Measurements from ENCODE around the gene LRRTM4. TPM values are rescaled to one million over a fixed set of nuclear protein-coding genes. Genes with fewer than 3 reads are reported as not detected.

LRRTM4 gene
- polyA plus RNA-seq, 4 donors: 0.33 to 2.5 (median 1.3) TPM

DNA sequence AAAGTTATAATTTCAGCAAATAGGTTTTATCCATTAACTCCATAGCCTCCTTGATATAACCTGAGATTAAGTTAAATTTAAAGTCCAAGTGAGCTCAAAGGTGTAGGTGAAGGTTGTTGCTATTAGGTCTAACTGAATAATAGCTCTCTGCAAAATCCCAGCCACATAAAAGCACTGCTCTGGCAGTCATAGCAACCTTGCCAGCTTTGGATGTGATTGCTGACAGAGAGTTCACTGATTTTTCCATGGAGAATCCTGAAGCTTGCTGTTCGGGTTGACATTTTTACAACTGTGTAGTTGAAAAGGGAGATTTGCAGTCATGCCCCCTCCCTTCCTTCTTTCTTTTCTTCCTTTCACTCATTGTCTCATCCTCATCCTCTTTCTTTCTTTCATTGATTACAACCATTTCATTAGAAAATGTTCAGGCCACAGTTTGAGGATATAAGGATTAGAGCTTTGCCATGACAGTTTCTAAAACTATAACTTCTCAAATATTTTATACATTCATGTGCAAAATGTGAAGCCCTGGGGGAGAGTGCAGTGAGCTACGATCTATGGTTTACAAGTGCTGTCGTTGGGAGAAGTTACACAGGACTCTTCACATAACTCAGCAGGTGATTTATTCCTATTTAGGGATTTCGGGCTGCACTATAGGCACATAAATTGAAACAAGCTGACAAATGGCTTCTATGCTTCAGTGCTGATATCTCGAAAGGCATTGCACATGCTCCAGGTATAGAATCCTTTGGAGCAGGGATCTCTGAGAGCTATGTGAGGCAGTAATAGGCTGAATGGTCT, 193.8 kb downstream of the LRRTM4 start:
- DNase-seq (ENCODE audit: low read depth in 4 of 4, low spot score in 3 of 4): no peak

DNA sequence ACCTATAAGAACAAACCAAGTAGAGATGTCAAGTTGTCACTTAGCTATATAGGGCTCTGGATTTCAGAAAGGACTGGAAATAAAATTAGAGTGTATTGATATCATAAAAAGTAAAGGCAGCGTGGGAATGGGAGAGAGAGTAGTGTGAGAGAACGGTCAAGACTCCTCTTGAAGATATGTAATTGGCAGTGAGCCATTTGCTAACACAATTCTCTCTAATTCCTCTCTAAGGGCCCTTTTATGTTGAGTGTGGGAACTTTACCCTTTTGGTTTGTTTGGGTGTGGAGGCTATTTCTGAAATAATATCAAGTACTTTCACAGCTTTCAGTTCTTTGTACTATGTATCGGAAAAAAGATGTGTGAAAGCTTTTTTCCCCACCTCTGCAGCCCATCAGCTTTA, 196.8 kb downstream of the LRRTM4 start:
- no peak for DNase-seq (ENCODE audit: low read depth in 4 of 4, low spot score in 3 of 4)

GRCh38 chr2:77322431-77322830, 199.7 kb downstream of the LRRTM4 start:
- DNase-seq (ENCODE audit: low read depth in 4 of 4, low spot score in 3 of 4): no peak

GRCh38 chr2:77314721-77315120, 207.5 kb downstream of the LRRTM4 start:
- no peak for DNase-seq (ENCODE audit: low read depth in 4 of 4, low spot score in 3 of 4)

DNA sequence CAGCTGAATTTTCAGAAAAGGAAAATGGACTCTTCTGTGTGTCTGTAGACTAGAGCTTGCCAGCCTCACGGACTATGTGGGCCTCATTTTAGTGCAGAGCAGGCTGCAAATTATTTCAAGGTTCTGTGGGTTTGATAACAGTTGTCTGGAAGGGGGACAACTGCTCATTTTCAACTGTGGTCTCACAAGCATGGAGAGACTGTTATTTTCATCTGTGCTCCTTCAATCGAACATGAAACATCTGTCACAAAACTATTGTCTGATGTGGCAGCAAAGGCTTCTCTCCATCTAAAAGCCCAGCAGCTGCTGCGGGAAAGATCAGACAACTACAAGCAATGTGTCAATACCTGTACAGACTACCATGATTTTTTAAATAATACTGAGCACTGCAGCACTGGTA, 211.8 kb downstream of the LRRTM4 start:
- DNase-seq (ENCODE audit: low read depth in 4 of 4, low spot score in 3 of 4): no peak

- no peak for DNase-seq (ENCODE audit: low read depth in 4 of 4, low spot score in 3 of 4)
Measured at GRCh38 chr2:77309725-77310124, 212.5 kb downstream of the LRRTM4 start.

DNA sequence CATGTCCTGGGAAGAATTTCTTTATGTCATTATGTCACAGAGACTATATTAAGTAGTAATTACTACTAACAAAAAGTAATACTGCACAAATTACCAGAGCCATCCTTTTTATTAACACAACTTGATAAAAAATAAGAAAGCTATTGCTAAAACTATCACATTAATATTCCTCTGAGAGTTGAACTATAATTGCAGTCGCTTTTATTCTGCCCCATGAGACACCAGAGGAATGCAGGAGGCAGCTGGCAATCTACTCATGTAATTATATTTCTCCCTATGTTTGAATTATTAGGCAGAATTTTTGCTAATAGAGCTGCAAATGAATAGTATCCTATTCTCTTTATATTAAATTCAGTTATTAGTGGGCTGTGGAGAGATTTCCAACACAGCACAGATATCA, 220.7 kb downstream of the LRRTM4 start:
- no peak for DNase-seq (ENCODE audit: low read depth in 4 of 4, low spot score in 3 of 4)

- DNase-seq (ENCODE audit: low read depth in 4 of 4, low spot score in 3 of 4): no peak
Measured at GRCh38 chr2:77296791-77297190, 225.4 kb downstream of the LRRTM4 start.

DNA sequence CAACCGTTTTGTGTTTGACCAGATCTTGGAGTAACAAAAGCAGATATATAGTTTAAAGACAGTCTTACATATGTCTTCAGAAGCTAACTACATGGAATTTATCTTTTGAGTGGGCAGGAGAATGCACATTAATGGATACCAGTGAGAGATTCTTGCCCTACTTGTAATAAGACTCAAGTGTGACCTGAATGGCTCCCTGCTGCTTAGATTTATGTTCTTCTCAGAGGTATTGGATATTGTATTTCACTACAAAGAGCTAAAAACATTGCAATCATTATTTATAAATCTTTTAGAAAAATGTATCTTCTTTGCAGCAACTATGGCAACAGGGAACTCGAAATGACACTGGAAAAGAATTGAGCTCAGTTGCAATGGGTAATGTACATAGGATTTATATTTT, 227.7 kb downstream of the LRRTM4 start:
- DNase-seq (ENCODE audit: low read depth in 4 of 4, low spot score in 3 of 4): no peak

DNA sequence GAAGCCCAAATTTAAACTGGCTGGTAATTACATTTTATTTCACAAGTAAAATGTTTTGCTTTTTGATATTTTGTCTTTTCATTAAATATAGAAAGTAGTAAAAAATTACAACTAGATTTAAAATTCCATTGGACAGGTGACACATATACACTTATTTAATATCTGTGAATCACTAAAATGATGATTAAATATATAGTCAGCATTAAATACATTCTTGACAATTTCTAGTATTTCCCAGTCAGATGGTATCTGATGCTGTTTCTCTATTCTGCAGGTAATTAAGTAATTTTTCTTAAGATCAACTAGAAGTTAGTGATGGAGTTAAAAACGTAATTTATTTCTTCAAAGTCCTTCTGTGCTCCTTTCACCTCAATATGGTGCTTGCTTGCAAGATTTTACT, 237.8 kb downstream of the LRRTM4 start:
- no peak for DNase-seq (ENCODE audit: low read depth in 4 of 4, low spot score in 3 of 4)

GRCh38 chr2:77271262-77271661, 250.9 kb downstream of the LRRTM4 start:
- no peak for DNase-seq (ENCODE audit: low read depth in 4 of 4, low spot score in 3 of 4)

DNA sequence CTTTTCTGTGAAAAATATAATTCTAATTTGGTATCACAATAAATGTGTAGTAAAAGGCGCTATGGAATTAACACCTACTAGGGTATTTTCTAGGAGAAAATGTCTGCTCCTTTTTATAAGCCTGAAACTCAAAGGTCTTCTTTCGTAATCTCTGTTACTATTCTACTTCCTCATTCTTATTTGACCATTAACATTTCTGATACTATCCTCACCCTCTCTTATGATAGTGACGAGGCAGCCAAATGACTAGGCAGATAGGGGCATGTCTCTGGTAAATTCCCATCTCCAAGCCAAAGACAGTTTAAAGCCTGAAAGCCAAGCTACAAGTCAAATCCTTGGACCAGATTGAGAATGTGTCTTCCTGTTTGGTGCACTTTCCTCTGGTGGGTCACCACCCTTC, 251.7 kb downstream of the LRRTM4 start:
- DNase-seq (ENCODE audit: low read depth in 4 of 4, low spot score in 3 of 4): no peak

DNA sequence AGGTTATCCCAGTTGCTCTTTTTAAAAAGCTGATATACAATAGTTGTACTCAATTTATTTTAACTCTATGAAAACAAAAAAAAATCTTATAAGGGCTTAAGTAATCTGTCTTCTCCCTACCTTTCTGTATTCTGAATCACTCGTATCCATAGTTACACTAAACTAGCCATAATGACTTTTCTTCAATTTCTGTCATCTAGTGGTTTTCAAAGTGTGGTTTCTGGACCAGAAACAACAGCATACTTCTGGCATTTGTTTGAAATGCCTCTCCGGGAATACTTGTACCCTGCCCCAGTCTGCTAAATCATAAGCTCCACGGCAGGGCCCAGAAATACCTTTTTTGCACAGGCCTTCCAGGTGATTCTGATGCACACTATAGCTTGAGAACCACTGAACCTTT, 253.6 kb downstream of the LRRTM4 start:
- no peak for DNase-seq (ENCODE audit: low read depth in 4 of 4, low spot score in 3 of 4)

GRCh38 chr2:77232909-77233425, 289.2 kb downstream of the LRRTM4 start:
- no peak for DNase-seq (ENCODE audit: low read depth in 4 of 4, low spot score in 3 of 4)

GRCh38 chr2:77228391-77228790, 293.8 kb downstream of the LRRTM4 start:
- DNase-seq (ENCODE audit: low read depth in 4 of 4, low spot score in 3 of 4): no peak

DNA sequence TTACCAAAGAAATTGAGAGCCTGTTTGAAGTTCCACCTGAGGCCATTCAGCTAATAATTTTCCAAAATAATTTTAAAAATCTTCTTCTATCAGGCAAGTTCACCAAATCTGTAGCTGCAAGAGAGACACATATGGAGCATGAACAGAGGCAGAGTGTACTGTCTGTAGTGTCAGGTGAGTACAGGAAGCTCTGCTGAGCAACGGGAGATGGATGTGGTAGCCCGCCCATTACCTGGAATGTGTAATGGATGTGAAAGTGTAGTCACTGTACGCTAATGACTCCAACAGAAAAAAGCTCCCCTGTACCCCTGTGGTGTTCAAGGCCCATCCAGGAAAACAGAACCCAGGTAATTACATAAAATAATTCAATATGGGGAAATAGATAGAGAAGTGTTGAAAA, 311.5 kb downstream of the LRRTM4 start:
- no peak for DNase-seq (ENCODE audit: low read depth in 4 of 4, low spot score in 3 of 4)

DNA sequence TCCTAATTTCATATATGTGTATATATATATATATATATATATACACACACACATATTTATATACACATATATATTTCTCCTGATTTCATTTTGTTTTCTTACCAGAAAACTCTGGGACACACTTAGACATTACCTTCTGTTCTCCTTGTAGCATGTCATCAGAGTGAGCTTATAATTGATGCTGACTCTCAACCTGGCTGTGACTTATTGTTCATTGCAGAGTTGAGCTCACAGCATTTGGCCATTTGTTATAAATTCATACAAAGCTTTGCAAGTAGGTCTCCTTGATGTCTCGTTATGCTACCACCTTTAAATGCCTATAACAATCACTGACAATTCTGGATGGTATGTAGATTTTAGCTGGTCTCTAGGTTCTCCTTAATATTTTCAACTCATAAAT, 314.8 kb downstream of the LRRTM4 start:
- DNase-seq (ENCODE audit: low read depth in 4 of 4, low spot score in 3 of 4): no peak

DNA sequence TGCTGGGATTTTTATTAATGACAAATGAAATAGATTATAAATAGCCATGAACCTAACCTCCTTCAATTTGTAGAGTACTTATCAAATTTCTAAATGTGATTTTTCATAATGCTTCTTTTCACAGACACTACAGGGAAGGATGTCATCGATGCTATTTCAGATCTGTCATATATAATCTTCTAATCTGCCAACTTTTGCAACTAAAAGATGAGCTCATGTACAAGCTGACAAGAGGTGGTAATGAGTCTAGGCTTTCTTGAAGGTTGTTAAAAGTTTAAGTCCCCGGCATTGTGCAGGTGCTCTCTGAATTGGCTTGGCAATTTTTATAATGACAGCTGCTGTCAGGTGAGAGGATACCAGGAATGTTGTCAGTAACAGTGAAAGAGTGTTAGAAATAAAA, 320.4 kb downstream of the LRRTM4 start:
- DNase-seq (ENCODE audit: low read depth in 4 of 4, low spot score in 3 of 4): no peak

GRCh38 chr2:77199411-77199810, 322.8 kb downstream of the LRRTM4 start:
- no peak for DNase-seq (ENCODE audit: low read depth in 4 of 4, low spot score in 3 of 4)

GRCh38 chr2:77193858-77194448, 328.2 kb downstream of the LRRTM4 start:
- DNase-seq (ENCODE audit: low read depth in 4 of 4, low spot score in 3 of 4): no peak

- DNase-seq (ENCODE audit: low read depth in 4 of 4, low spot score in 3 of 4): no peak
Measured at GRCh38 chr2:77192811-77193289, 329.3 kb downstream of the LRRTM4 start.

DNA sequence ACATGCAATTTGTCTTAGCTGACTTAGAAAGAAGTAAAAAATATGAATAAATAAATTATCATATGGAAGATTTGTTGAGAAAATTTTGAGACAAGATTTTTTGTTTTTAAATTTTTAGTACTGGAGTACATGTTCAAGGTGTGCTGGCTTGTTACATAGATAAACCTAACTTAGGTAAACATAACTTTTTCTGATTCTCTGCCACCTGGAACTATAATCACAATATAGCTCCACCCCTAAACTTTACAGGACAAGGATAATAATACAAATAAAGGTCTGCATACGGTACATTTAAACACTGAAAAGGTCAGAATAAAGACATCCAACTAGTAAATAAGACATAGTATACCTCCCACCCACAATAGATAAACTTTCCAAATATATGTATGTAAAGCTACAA, 330.5 kb downstream of the LRRTM4 start:
- no peak for DNase-seq (ENCODE audit: low read depth in 4 of 4, low spot score in 3 of 4)
